HG03460 (cell line): ENCODE results near the gene CIITA.

ENCODE experiments used
- ATAC-seq: cut with Tn5 transposase; IDR thresholded peaks from one replicate; pipeline ENCODE4 v1.9.1; 2021; ENCODE audit not compliant: unreplicated experiment

CIITA gene

GRCh38 chr16:10934325-10935107 is 57.5 kb downstream of the CIITA start:
- no peak for ATAC-seq

- ATAC-seq: no peak
Observed at GRCh38 chr16:10935226-10935915, 58.4 kb downstream of the CIITA start.

- ATAC-seq: no peak
Observed at GRCh38 chr16:10936272-10936984, 59.4 kb downstream of the CIITA start.

- ATAC-seq: no peak
Observed at GRCh38 chr16:10937068-10937859, 60.3 kb downstream of the CIITA start.

- no peak for ATAC-seq
Observed at GRCh38 chr16:10938321-10938720, 61.3 kb downstream of the CIITA start.

- ATAC-seq: no peak
Observed at GRCh38 chr16:10938796-10939648, 62.0 kb downstream of the CIITA start.

GRCh38 chr16:10939649-10940234 is 62.7 kb downstream of the CIITA start:
- no peak for ATAC-seq

- ATAC-seq: no peak
Observed at GRCh38 chr16:10940501-10941079, 63.6 kb downstream of the CIITA start.

GRCh38 chr16:10941127-10941933 is 64.3 kb downstream of the CIITA start:
- ATAC-seq: peak; percentile 0

GRCh38 chr16:10941935-10942351 is 64.9 kb downstream of the CIITA start:
- ATAC-seq: peak; percentile 3

GRCh38 chr16:10942352-10943063 is 65.5 kb downstream of the CIITA start, which contains the start of gene DEXI:
DEXI (minus strand) TSS chr16:10942468; CDS start chr16:10942005, 463 bp downstream.
- ATAC-seq: peak; percentile 62

- ATAC-seq: no peak
Observed at GRCh38 chr16:10943064-10943353, 66.0 kb downstream of the CIITA start.

GRCh38 chr16:10944249-10945064 is 67.5 kb downstream of the CIITA start, which contains the start of gene CLEC16A:
CLEC16A (plus strand) TSS chr16:10944564; CDS start chr16:10944718, 154 bp downstream.
- ATAC-seq: peak; percentile 64

- no peak for ATAC-seq
Observed at GRCh38 chr16:10945065-10945787, 68.2 kb downstream of the CIITA start.

- no peak for ATAC-seq
Observed at GRCh38 chr16:10946308-10946707, 69.3 kb downstream of the CIITA start.

GRCh38 chr16:10947211-10947787 is 70.3 kb downstream of the CIITA start:
- ATAC-seq: no peak
